GM18526 (cell line): ENCODE data around the gene PSORS1C2.

Experiments
- POLR2A ChIP-seq: IDR thresholded peaks from 3 replicates; pipeline ENCODE4 v1.6.1; 2011; ENCODE audit not compliant: insufficient read length; ENCODE audit errors: extremely low read depth

PSORS1C2 gene

GRCh38 chr6:31138982-31139381, at the start of gene PSORS1C2:
Gene PSORS1C2, minus strand, starts transcription at chr6:31139066. Its CDS starts 40 bp downstream, at chr6:31139026.
- TF ChIP-seq POLR2A: no peak

GRCh38 chr6:31187780-31188194, 48.9 kb upstream of the PSORS1C2 start:
- no peak for TF ChIP-seq POLR2A

GRCh38 chr6:31186052-31186734, 47.3 kb upstream of the PSORS1C2 start:
- no peak for TF ChIP-seq POLR2A

- TF ChIP-seq POLR2A: no peak
Measured at GRCh38 chr6:31180500-31180899, 41.6 kb upstream of the PSORS1C2 start.

- no peak for TF ChIP-seq POLR2A
Measured at GRCh38 chr6:31179896-31180295, 41.0 kb upstream of the PSORS1C2 start.

- TF ChIP-seq POLR2A: no peak
Measured at GRCh38 chr6:31179042-31179386, 40.1 kb upstream of the PSORS1C2 start.

GRCh38 chr6:31178143-31179041, 39.5 kb upstream of the PSORS1C2 start:
- TF ChIP-seq POLR2A: no peak

GRCh38 chr6:31175971-31176370, 37.1 kb upstream of the PSORS1C2 start:
- TF ChIP-seq POLR2A: no peak

GRCh38 chr6:31174378-31174777, 35.5 kb upstream of the PSORS1C2 start:
- no peak for TF ChIP-seq POLR2A

GRCh38 chr6:31173406-31173805, 34.5 kb upstream of the PSORS1C2 start:
- no peak for TF ChIP-seq POLR2A

- no peak for TF ChIP-seq POLR2A
Measured at GRCh38 chr6:31172973-31173384, 34.1 kb upstream of the PSORS1C2 start.

GRCh38 chr6:31171931-31172905, 33.4 kb upstream of the PSORS1C2 start:
- no peak for TF ChIP-seq POLR2A

- no peak for TF ChIP-seq POLR2A
Measured at GRCh38 chr6:31170987-31171671, 32.3 kb upstream of the PSORS1C2 start.

- no peak for TF ChIP-seq POLR2A
Measured at GRCh38 chr6:31170600-31170881, 31.7 kb upstream of the PSORS1C2 start, which contains the start of gene POU5F1. Gene POU5F1, minus strand, starts transcription at chr6:31170682. Its CDS starts 62 bp downstream, at chr6:31170620.

GRCh38 chr6:31169123-31169857, 30.4 kb upstream of the PSORS1C2 start:
- no peak for TF ChIP-seq POLR2A

- no peak for TF ChIP-seq POLR2A
Measured at GRCh38 chr6:31168606-31169005, 29.7 kb upstream of the PSORS1C2 start.
